ENCODE results near the gene MAPT.
A peak's percentile ranks its signal among the peaks of the same experiment; 100 is the strongest.
"Not testable (repeated sequence)": the region's sequence is repeated elsewhere in the genome, so short reads cannot be mapped to it uniquely, and the experiment has no call there.

Gene MAPT

DNA sequence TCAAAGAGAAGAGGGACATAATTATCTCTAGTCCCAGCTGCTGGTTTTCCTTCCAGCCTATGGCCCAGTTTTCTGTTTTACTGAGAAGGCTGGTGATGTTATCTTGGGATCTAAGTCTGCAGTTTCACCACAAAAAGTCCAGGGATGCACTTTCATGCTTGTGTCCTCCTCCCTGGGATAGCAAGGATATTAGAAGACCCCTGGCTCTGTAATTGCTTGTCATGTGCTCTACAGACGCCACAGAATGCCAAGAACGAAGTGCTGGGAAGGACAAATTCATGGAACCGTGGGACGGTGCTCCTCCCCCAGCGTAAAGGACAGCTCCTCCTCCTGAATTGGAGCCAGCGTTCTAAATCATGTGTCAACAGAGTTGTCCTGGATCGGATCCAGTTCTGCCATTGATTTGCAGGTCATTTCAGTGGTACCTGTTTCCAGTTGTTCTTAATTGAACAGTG, 8.6 kb downstream of the MAPT start:
- peak; percentile 82 for DNase-seq

DNA sequence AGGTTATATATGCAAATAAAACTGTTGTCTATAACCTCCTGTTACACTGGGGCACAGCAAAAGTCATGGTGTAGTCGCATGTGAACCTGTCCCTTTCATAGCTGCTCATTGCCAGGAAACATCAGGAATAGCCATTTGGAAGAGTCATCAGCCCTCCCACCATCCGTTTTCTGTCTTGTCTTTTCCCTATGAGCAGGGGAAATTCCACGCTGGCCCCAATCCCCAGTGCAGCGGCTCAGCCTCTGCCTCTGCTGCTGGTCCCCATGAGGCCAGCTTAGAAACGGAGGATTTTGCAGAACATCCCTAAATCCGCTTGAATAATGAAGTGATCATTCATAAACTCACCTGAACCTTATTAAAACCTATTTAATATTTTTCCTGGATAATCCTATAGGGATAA, 10.5 kb downstream of the MAPT start:
- no peak for DNase-seq

GRCh38 chr17:45905814-45906213, 11.5 kb downstream of the MAPT start:
- no peak for DNase-seq

GRCh38 chr17:45906237-45906636, 11.9 kb downstream of the MAPT start:
- DNase-seq = no peak

DNA sequence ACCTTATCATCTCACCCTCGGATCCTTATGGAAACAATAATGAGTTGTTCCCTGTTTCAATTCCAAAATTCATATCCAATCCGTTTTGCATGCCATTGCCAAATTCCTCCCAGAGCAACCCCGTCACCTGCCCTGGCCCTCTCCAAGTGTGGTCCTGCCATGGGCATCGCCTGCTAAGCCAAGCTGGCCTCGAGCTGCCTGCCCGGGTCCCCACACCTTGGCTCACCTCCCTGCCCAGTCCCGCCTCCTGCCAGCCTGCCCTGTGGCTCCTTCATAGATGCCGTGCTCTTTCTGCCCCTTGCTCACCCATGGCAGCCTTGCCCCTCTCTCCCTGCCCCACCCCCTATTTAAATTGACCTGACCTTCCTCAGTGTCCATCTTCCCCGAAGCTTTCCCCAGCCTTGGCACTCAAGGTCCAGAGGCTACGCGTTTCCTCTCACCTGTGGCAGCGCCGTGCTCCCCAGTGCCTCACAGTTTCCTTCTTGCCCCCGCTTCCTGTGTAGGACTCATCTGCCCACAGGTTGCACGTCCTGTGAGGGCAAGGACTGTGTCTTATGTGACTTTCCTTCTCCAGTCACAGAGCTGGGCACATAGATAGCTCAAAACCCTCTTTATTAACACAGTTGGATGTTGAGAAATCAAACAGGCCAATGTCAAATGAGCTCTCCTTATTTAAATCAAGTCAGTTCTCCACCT, 12.7 kb downstream of the MAPT start:
- DNase-seq = no peak

DNA sequence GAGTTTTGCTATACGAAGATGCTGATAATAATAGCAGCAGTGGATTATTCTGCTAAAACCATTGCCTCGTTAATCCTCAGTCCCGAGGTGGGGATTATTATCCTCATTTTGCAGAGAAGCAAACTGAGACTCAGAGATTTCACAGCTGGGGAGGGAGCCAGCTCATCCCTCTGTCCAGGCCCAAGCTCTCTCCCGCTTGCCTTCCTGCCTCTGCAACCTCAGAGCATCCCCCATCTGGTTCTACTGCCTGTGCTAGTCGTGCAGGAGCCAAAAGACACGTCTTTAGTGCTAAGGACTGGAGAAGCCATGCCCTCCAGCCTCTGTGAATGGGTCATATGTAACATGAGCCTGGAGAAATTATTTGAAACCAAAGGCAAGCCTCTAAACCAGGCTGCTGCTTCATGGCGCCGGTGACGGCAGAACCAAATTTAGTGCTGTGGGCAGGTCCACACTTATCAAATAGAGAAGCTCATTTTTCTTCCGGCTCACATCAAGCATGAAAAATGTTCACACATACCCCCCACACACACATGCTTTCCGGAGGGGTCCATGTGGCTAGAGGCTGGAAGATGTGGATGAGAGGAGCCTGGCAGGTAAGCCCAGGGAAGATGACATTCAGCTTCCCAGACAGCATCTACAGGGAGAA, 13.5 kb downstream of the MAPT start:
- DNase-seq = no peak

- DNase-seq = no peak
Measured at GRCh38 chr17:45908460-45908859, 14.1 kb downstream of the MAPT start.

GRCh38 chr17:45908935-45909334, 14.6 kb downstream of the MAPT start:
- DNase-seq = no peak

DNA sequence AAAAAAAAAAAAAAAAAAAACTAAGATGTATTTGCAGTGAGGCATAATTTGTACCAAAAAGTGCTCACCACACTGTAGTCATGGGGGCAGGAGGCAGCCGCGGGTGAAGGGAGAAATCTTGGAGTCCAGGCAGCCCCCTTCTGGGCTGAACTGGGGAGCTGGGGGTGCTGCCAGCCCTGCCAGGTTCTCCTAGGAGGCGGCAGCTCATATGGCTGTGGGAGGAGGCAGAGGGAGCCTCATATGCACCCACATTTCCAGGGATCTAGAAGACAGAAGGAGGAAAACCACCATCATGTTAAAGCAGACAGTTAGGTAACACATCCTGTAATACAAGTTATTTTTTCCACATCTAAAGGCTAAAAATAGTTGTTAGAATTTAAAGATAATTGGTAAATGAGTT, 16.3 kb downstream of the MAPT start:
- no peak for DNase-seq

- no peak for DNase-seq
Measured at GRCh38 chr17:45912319-45912718, 18.0 kb downstream of the MAPT start.

DNA sequence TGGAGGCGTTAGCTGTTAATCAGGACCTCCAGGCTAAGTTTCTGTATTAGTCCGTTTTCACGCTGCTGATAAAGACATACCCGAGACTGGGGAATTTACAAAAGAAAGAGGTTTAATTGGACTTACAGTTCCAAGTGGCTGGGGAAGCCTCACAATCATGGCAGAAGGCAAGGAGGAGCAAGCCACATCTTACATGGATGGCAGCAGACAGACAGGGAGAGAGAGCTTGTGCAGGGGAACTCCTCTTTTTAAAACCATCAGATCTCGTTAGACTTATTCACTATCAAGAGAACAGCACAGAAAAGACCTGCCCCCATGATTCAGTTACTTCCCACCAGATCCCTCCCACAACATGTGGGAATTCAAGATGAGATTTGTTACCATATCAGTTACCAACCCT, 18.7 kb downstream of the MAPT start:
- DNase-seq = not testable (repeated sequence)

DNA sequence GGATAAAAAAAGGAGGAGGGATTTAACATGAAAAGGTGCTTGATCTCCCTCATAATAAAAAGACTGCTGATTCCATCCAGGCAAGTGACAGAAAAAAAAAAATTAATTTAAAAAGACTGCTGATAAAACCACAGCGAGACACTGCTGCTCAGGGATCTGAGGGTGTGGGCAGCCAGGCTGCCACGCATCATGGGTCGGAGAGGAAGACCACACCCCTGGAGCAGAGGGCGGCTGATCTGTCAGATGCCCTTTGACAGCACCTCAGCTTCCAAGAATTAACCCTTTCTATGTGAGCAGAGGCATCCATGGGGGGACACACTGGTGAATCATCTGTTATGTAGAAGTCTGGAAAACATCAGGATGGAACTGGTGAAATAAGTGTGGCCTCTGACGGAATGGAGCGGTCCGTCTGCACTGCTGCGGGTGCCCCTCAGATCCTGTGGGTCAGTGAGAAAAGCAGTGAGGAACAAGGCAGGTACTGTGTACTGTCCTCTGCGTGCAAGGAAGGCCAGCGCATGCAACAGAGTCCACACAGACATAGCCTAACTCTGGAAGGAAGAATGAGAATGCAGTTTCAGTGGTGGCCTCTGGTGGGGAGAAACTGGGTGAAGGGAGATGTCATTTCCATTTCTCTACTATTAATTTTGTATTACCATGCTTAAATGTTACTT, 19.8 kb downstream of the MAPT start:
- DNase-seq = no peak

DNA sequence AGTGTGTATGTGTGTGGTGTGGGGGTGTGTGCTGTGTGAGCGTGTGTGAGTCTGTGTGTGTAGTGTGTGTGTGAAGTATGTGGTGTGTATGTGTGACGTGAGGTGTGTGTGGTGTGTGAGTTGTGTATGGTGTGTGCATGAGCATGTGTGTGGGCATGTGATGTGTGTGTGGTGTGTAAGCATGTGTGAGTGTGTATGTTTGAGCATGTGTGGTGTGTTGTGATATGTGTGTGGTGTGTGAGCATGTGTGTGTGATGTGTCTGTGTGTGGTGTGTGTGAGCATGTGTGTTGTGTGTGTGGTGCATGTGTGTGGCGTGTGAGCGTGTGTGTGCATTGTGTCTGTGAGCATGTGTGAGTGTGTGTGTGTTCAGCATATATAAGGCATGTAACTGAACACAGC, 20.9 kb downstream of the MAPT start:
- DNase-seq = no peak

- no peak for DNase-seq
Measured at GRCh38 chr17:45917081-45917480, 22.7 kb downstream of the MAPT start.

DNA sequence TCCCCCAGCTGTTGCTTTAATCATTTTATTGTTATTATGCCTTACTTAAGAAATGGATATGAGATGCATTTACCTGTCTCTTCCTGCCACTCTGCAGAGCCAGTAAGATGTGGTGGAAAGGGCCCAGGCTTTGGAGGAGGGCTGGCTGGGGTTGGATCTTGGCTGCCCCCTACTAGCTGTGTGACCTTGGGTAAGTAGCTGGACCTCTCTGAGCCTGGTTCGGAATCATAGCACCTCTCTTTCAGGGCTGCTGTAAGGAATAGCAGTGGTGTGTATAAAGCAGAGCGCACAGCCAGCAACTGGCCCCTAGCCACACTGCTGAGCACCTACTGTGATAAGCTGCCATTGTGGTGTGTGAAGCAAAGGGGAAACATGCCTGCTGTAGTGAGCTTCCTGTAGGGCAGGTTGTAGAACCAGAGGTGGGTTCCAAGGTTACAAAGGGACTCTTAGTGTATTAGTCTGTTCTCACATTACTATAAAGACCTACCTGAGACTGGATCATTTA, 23.9 kb downstream of the MAPT start:
- no peak for DNase-seq

GRCh38 chr17:45919136-45919535, 24.8 kb downstream of the MAPT start:
- DNase-seq = no peak

- DNase-seq = no peak
Measured at GRCh38 chr17:45920083-45920482, 25.7 kb downstream of the MAPT start.

GRCh38 chr17:45923511-45924268, 29.3 kb downstream of the MAPT start:
- no peak for DNase-seq

- peak; percentile 10 for DNase-seq
Measured at GRCh38 chr17:45924332-45924820, 30.0 kb downstream of the MAPT start.

- DNase-seq = no peak
Measured at GRCh38 chr17:45925311-45925710, 31.0 kb downstream of the MAPT start.

GRCh38 chr17:45927247-45927646, 32.9 kb downstream of the MAPT start:
- no peak for DNase-seq

- DNase-seq = no peak
Measured at GRCh38 chr17:45929344-45929743, 35.0 kb downstream of the MAPT start.

- DNase-seq = no peak
Measured at GRCh38 chr17:45930420-45930951, 36.1 kb downstream of the MAPT start.

Measured in NCI-H2029 treated with DMSO at 0.1 percent for 48 hours (cell line).